Measurements from ENCODE around the gene MOSMO. TPM values are rescaled to one million over a fixed set of nuclear protein-coding genes. Genes with fewer than 3 reads are reported as not detected.

Gene MOSMO
- total RNA-seq, 2 donors from 2014 or later, result 19.6 to 21.0 TPM

- intact Hi-C loops (cut with DNase I), result no loop called here
- Histone ChIP-seq H3K27me3 (replicated peaks; ENCODE audit: insufficient read depth) (no peaks in the 10 kb centered on the region), H3K4me1 (replicated peaks) (no peaks in the 10 kb centered on the region), H3K36me3 (no peaks in the 10 kb centered on the region), H3K9me3 (no peaks in the 10 kb centered on the region), H3K4me3 (no peak overlapping the region), H3K27ac (no peak overlapping the region)
- 64% methylated on average over 1 of the region's 1 CpG for WGBS
- no peak for TF ChIP-seq CTCF (IDR thresholded peaks at IDR 0.05)
- no peak for TF ChIP-seq POLR2A (IDR thresholded peaks at IDR 0.05)
- TF ChIP-seq POLR2AphosphoS5 (IDR thresholded peaks at IDR 0.05), result no peak
- no peak for DNase-seq (ENCODE audit: low spot score)
Observed at GRCh38 chr16:22063888-22064467, 56.1 kb downstream of the MOSMO start.

GRCh38 chr16:22065252-22065651, 57.3 kb downstream of the MOSMO start:
- intact Hi-C loops (cut with DNase I), result no loop called here
- no peaks in the 10 kb centered on the region for H3K9me3 ChIP-seq
- no peaks in the 10 kb centered on the region for H3K36me3 ChIP-seq
- no peaks in the 10 kb centered on the region for H3K27me3 ChIP-seq (replicated peaks; ENCODE audit: insufficient read depth)
- no peak for TF ChIP-seq CTCF (IDR thresholded peaks at IDR 0.05)
- TF ChIP-seq POLR2AphosphoS5 (IDR thresholded peaks at IDR 0.05), result peak; percentile 58
- TF ChIP-seq POLR2A (IDR thresholded peaks at IDR 0.05), result no peak
- H3K4me1 ChIP-seq (replicated peaks), result no peaks in the 10 kb centered on the region
- H3K4me3 ChIP-seq, result no peak overlapping the region
- H3K27ac ChIP-seq, result no peak overlapping the region
- 43% methylated on average over 1 of the region's 1 CpG for whole genome bisulfite sequencing
- DNase-seq (ENCODE audit: low spot score), result peak; percentile 32

- intact Hi-C loops (cut with DNase I), result no loop called here
- H3K36me3 ChIP-seq, result no peaks in the 10 kb centered on the region
- no peaks in the 10 kb centered on the region for H3K27me3 ChIP-seq (replicated peaks; ENCODE audit: insufficient read depth)
- peaks cover 3% of the 10 kb centered on the region for H3K4me1 ChIP-seq (replicated peaks)
- TF ChIP-seq POLR2AphosphoS5 (IDR thresholded peaks at IDR 0.05), result peak; percentile 60
- TF ChIP-seq CTCF (IDR thresholded peaks at IDR 0.05), result no peak
- TF ChIP-seq POLR2A (IDR thresholded peaks at IDR 0.05), result no peak
- peak; percentile 47 for DNase-seq (ENCODE audit: low spot score)
- H3K27ac ChIP-seq, result peak overlapping the region; percentile 33 to 41
- no peaks in the 10 kb centered on the region for H3K9me3 ChIP-seq
- 21% methylated on average over 12 of the region's 12 CpGs for WGBS
- H3K4me3 ChIP-seq, result no peak overlapping the region
Observed at GRCh38 chr16:22070361-22071330, 62.7 kb downstream of the MOSMO start.

GRCh38 chr16:22071331-22071910, 63.5 kb downstream of the MOSMO start:
- intact Hi-C loops (cut with DNase I), result no loop called here

More at GRCh38 chr16:22071331-22071910, 63.5 kb downstream of the MOSMO start:
- 51% methylated on average over 7 of the region's 7 CpGs for WGBS
- TF ChIP-seq POLR2A (IDR thresholded peaks at IDR 0.05) (no peak), CTCF (IDR thresholded peaks at IDR 0.05) (no peak), POLR2AphosphoS5 (IDR thresholded peaks at IDR 0.05) (no peak)
- no peak overlapping the region for H3K4me3 ChIP-seq
- no peaks in the 10 kb centered on the region for H3K9me3 ChIP-seq
- H3K36me3 ChIP-seq, result no peaks in the 10 kb centered on the region
- peak overlapping the region; percentile 33 to 41 for H3K27ac ChIP-seq
- DNase-seq (ENCODE audit: low spot score), result no peak
- H3K27me3 ChIP-seq (replicated peaks; ENCODE audit: insufficient read depth), result no peaks in the 10 kb centered on the region
- peaks cover 3% of the 10 kb centered on the region for H3K4me1 ChIP-seq (replicated peaks)

Measured in prostate gland (tissue), 2 donors.